Fibroblast of mammary gland (primary cell): ENCODE data around the gene SMARCC1.

Experiments used
- DNase-seq: peaks from one replicate; pipeline ENCODE4 v3.0.0-alpha.2; 2010; ENCODE audit warnings: low read depth
- H3K4me3 ChIP-seq: 2 replicates; pipeline ENCODE4 v1.5.1; 2011; ENCODE audit warnings: low read depth, mild to moderate bottlenecking, low read length, moderate library complexity; ENCODE audit not compliant: control insufficient read depth
- CTCF ChIP-seq: conservative IDR thresholded peaks from 2 replicates; pipeline ENCODE4 v1.5.1; 2011; ENCODE audit warnings: low read depth, low read length, inconsistent platforms; ENCODE audit not compliant: control insufficient read depth, insufficient read depth

Gene SMARCC1

DNA sequence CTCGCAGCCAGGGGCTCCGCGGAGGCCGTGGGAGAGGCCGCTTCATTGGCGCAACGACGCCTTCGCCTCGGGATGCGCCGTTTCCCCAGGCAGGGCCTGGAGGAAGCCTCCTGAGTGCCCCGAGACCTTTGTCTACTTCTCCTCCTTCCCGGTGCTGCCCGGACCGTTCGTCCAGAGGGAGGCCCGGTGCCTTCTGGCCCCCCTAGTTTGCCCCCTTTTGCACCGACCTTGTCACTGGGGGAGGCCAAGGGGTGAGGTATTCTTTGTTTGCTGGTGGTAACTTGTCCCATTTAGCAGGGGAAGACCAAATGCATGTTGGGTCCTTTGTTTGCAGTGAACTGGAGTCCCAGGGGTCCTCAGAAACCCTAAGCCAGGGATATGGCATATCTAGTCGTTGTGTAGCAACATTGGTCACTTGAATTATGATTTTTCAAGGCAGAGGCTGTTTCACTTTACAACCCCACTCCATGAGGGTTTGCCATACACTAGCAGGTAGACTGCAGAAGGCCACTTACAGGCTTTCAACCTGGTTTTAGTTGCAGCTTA is 21.9 kb upstream of the SMARCC1 start:
- TF ChIP-seq CTCF: no peak

DNA sequence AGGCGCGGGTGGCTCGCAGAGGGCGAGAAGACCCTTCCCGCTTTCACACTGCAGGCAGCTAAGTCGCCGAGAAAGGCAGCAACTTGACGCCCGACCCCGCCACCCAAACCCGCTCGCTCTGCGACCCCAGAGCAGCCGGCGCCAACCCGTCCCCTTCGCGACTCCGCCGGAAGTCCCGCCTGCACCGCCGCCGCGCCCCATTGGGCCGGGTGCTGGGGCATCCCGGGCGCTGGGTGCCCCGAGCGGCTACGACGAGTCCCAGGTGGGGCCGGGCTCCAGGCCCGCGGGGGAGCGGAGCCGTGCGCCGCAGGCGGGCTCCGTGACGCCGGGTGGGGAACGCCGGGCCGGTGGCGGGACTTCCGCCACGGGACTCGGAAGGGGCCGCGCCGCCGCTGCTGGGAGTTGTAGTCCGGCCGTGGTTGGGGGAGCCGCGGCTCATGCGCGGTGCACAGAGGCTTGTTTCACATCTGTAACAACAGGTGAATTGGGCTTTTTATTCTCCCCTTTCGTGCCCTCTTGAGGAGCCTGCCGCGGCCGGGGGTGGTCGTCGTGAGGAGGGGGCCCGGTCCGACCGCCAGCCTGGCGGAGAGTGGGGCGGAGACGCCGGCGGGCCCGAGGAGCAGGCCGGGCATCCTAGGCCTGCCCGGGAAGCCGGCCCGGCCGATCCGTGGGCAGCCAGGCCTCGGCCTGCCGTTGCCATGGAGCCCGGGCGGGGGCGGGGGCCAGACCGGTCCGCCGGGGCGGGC is 21.2 kb upstream of the SMARCC1 start, which contains the start of gene DHX30:
TSS of gene DHX30 (plus strand) at position 405 of the 746 bp plus-strand sequence. CDS start 7,546 bp downstream, outside the sequence.
- TF ChIP-seq CTCF: no peak
- H3K4me3 ChIP-seq: peak within 1 kb of the TSS; percentile 83
- DNase-seq: peak; percentile 78

More for the DNA sequence above, 21.9 kb upstream of the SMARCC1 start:
- no peak for DNase-seq
- H3K4me3 ChIP-seq: peak overlapping the region; percentile 83

GRCh38 chr3:47799733-47800132 is 18.0 kb upstream of the SMARCC1 start:
- peak; percentile 17 for DNase-seq
- H3K4me3 ChIP-seq: no peak overlapping the region
- TF ChIP-seq CTCF: peak; percentile 47

DNA sequence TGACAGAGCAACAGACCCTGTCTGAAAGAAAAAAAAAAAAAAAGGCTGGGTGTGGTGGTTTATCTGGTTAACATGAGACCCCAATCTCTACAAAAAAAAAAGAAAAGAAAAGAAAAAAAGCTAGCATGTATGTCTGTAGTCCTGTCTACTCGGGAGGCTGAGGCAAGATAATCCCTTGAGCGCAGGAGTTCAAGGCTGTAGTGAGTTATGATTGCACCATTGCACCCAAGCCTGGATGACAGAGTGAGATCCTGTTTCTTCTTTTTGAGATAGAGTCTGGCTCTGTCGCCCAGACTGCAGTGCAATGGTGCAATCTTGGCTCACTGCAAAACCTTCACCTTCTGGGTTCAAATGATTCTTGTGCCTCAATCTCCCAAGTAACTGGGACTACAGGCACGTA is 12.9 kb upstream of the SMARCC1 start:
- TF ChIP-seq CTCF: no peak
- no peak overlapping the region for H3K4me3 ChIP-seq
- DNase-seq: no peak

DNA sequence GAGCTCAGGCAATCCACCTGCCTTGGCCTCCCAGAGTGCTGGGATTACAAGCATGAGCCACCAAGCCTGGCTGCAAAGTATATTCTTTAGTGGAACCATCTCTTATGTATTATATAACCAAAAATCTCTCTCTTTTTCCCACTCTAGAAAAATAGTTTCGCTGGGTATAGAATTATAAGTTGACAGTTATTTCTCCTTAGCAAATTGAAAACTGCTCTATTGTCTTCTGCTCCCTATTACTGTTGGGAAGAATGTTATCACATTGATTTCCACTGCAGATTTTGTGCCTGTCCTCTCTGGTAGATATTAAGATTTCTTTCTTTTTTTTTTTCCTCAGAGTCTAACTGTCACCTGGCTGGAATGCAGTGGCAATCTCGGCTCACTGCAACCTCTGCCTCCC is 11.0 kb upstream of the SMARCC1 start:
- DNase-seq: no peak

DNA sequence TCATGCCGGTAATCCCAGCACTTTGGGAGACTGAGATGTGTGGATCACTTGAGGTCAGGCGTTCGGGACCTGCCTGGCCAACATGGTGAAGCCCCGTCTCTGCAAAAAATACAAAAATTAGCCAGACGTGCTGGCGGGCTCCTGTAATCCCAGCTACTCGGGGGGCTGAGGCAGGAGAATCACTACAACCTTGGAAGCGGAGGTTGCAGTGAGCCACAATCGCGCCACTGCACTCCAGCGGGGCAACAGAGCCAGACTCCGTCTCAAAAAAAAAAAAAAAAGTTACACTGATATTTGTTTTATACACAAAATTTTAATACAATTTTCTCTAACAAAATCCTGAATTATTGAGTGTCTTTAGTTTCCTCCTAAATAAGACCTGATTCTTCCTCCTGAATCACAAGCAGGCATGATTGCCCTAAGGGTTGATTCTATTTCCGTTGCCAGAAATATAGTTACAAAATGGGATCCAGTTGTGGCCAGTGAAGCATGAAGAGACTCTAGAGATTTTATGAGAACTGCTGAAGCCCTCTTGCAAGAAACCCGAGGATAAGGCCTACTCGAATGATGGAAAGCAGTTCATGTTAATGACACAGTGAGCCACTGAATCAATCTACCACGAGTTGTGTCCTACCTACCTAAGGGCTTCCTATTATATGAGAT is 9.6 kb upstream of the SMARCC1 start:
- H3K4me3 ChIP-seq: no peak overlapping the region
- no peak for DNase-seq
- no peak for TF ChIP-seq CTCF

More for the DNA sequence above, 11.0 kb upstream of the SMARCC1 start:
- no peak for TF ChIP-seq CTCF
- H3K4me3 ChIP-seq: no peak overlapping the region
